Tibial artery (tissue), 4 donors: ENCODE data around the gene PCBP4.

ENCODE experiments used
- DNase-seq, 2 donors: peaks; one replicate each; pipeline ENCODE4 v3.0.0-alpha.2; 2019
- H3K27ac ChIP-seq, 2 donors: fragments of 200-600 bp; sonication (generic) in 1 of 2; 1 replicate in 1 of 2; 2 replicates in 1 of 2; pipeline ENCODE4 v1.5.1; 2018 to 2019; ENCODE audit warnings: mild to moderate bottlenecking in 1 of 2
- H3K27me3 ChIP-seq, 2 donors: fragments of 200-600 bp; sonication (generic) in 1 of 2; one replicate each; pipeline versions ENCODE4 v1.5.1 to v1.6.0; 2016 to 2019
- H3K36me3 ChIP-seq, 3 donors: fragments of 200-600 bp; sonication (generic) in 2 of 3; one replicate each; pipeline ENCODE4 v1.5.1; 2016 to 2019; ENCODE audit warnings: mild to moderate bottlenecking in 2 of 3
- H3K4me1 ChIP-seq, 4 donors: fragments of 200-600 bp; sonication (generic) in 2 of 4; 1 replicate in 3 of 4; 2 replicates in 1 of 4; pipeline ENCODE4 v1.5.1; 2016 to 2019
- H3K4me3 ChIP-seq, 2 donors: fragments of 200-600 bp; sonication (generic) in 1 of 2; 1 replicate in 1 of 2; 2 replicates in 1 of 2; pipeline ENCODE4 v1.5.1; 2018 to 2019; ENCODE audit warnings: mild to moderate bottlenecking in 2 of 2
- H3K9me3 ChIP-seq, 3 donors: fragments of 200-600 bp; sonication (generic) in 1 of 3; one replicate each; pipeline ENCODE4 v1.5.1; 2016 to 2019
- intact Hi-C: fragments of 100-400 bp; cut with DNase I; formaldehyde crosslinking; loops from one replicate; pipeline ENCODE4 v1.15.0; 2023; ENCODE audit warnings: low total_unique reads
- TF ChIP-seq, protein P1 (sequence below), 2 experiments: fragments of 200-600 bp in 1 of 2; fragments of 450-650 bp in 1 of 2; IDR thresholded peaks; one replicate each; pipeline ENCODE4 v1.5.1; 2017 to 2019; ENCODE audit warnings: antibody characterized with exemption in 2 of 2, mild to moderate bottlenecking in 1 of 2, moderate library complexity in 1 of 2

Gene PCBP4

GRCh38 chr3:51963951-51964451, 3.3 kb downstream of the PCBP4 start:
- intact Hi-C loops = no loop called here
- no peak for DNase-seq
- TF ChIP-seq, protein P1, sequence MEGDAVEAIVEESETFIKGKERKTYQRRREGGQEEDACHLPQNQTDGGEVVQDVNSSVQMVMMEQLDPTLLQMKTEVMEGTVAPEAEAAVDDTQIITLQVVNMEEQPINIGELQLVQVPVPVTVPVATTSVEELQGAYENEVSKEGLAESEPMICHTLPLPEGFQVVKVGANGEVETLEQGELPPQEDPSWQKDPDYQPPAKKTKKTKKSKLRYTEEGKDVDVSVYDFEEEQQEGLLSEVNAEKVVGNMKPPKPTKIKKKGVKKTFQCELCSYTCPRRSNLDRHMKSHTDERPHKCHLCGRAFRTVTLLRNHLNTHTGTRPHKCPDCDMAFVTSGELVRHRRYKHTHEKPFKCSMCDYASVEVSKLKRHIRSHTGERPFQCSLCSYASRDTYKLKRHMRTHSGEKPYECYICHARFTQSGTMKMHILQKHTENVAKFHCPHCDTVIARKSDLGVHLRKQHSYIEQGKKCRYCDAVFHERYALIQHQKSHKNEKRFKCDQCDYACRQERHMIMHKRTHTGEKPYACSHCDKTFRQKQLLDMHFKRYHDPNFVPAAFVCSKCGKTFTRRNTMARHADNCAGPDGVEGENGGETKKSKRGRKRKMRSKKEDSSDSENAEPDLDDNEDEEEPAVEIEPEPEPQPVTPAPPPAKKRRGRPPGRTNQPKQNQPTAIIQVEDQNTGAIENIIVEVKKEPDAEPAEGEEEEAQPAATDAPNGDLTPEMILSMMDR (IDR thresholded peaks at IDR 0.05) = no peak
- peaks cover 0 to 25% (median 21%) of the 10 kb centered on the region in 3 donors for H3K36me3 ChIP-seq
- no peak overlapping the region for H3K4me3 ChIP-seq
- H3K27me3 ChIP-seq = no peaks in the 10 kb centered on the region
- H3K4me1 ChIP-seq = peaks cover 0 to 49% (median 32%) of the 10 kb centered on the region in 4 donors
- H3K27ac ChIP-seq = no peak overlapping the region
- H3K9me3 ChIP-seq = no peaks in the 10 kb centered on the region

DNA sequence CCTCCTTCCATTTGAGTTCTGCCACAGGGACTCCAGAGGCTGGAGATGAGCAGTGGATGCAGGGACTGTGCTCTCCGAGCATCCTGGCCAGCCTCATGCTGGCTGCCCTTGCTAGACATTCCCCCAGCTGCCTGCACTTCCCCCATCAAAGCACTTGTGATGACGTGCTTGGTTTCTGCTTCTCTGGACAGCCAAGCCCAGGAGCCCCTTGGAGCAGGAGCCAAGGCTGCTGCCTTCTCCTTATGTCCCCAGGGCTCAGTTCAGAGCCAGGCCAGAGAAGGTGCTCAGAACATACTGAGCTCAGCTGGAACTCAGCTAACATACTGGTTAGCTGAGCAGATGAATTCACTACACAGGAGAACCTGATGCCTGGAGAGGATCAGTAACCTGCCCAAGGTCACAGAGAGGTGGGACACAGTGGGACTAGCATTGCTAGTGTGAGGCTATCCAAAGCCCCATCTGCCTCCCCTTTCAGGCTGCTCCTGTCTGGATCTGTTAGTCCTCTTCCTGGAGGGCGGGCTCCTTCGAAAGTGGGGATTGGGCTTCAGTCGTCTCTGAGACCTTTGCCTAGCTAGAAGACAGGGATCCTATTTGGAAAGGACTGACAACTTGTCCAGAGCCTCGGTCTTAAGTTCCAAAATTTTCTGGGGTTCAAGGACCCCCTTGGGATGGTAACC, 4.3 kb downstream of the PCBP4 start:
- Histone ChIP-seq H3K27me3 (no peaks in the 10 kb centered on the region), H3K9me3 (no peaks in the 10 kb centered on the region), H3K4me1 (peaks cover 0 to 41% (median 27%) of the 10 kb centered on the region in 4 donors), H3K36me3 (peaks cover 0 to 35% (median 27%) of the 10 kb centered on the region in 3 donors), H3K4me3 (no peak overlapping the region), H3K27ac (no peak overlapping the region)
- TF ChIP-seq, protein P1 (IDR thresholded peaks at IDR 0.05) = no peak
- intact Hi-C loops = no loop called here
- DNase-seq = no peak

DNA sequence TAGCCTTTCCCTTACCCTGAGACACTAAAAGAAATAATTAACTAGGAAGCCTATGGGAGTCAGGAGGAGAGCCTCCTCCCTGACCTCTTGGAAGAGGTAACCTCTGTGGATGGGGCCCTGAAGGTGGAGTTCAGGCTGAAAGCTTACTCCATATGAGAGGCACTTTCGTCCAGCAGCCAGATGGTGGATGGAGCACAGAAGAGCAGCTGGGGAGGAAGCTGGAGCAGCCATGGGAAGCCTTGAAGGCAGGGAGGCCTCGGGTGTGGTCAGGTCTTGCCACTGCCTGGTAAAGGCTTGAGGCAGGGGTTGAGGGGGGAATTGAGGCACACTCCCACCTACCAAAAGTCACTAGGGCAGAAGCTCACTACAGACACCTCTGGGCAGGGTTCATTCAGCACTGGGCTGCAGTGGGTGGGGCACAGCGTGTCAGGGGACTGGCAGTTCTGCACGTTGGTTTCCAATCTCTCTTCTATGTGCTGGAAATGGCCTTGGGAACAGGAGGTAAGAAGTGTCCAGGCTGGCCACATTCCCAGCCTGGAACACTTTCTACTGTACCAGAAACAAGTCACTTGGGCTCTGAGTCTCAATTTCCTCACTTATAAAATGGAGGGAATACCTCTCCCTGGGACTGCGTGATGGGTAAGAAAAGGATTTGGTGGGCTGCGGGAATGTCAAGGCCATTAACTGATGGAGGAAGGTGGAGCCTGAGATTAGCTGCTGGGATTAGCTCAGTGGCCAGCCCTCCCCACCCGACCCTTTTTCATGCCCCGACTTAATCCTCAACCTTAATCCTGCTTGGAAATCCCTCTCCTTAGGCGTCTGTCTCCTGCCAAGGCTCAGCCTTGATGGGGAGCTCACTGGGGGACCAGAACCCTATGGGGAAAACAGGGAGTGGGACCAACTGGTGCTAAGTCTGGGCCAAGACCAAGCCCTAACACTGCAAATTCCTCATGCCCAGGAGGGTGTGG, 5.4 kb downstream of the PCBP4 start:
- TF ChIP-seq, protein P1 (IDR thresholded peaks at IDR 0.05) = no peak
- Histone ChIP-seq H3K4me1 (peaks cover 0 to 36% (median 24%) of the 10 kb centered on the region in 4 donors), H3K4me3 (no peak overlapping the region), H3K9me3 (no peaks in the 10 kb centered on the region), H3K36me3 (peaks cover 0 to 44% (median 27%) of the 10 kb centered on the region in 3 donors), H3K27ac (no peak overlapping the region), H3K27me3 (no peaks in the 10 kb centered on the region)
- no peak for DNase-seq
- intact Hi-C loops = no loop called here

DNA sequence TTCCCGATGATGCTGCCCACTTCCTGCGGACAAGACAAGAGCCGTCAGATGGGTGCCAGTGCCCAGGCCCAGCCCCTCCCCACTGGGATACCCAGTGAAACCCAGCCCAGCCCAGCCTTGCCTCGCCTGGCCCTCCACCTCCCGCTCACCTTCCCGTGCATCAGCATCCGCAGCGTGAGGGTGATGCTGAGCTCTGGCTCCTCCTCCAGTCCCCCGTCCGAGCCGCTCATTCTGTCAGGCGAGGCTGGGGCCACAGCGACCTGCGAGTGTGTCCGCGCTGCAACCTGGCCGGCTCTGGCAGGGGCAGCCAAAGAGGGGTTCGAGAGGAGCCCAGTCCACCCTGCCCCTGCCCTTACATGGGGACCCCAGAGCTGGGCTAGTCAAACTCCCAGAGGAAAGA, 6.2 kb downstream of the PCBP4 start:
- peaks cover 0 to 34% (median 23%) of the 10 kb centered on the region in 4 donors for H3K4me1 ChIP-seq
- intact Hi-C loops = no loop called here

GRCh38 chr3:51960386-51960785, 6.9 kb downstream of the PCBP4 start:
- TF ChIP-seq, protein P1 (IDR thresholded peaks at IDR 0.05) = no peak
- no peaks in the 10 kb centered on the region for H3K9me3 ChIP-seq
- intact Hi-C loops = no loop called here
- peaks cover 0 to 34% (median 22%) of the 10 kb centered on the region in 4 donors for H3K4me1 ChIP-seq
- H3K4me3 ChIP-seq = no peak overlapping the region
- H3K36me3 ChIP-seq = peaks cover 0 to 44% (median 27%) of the 10 kb centered on the region in 3 donors
- no peak overlapping the region for H3K27ac ChIP-seq
- DNase-seq = no peak
- no peaks in the 10 kb centered on the region for H3K27me3 ChIP-seq

More for the DNA sequence above, 6.2 kb downstream of the PCBP4 start:
- TF ChIP-seq, protein P1 (IDR thresholded peaks at IDR 0.05) = no peak
- Histone ChIP-seq H3K36me3 (peaks cover 0 to 44% (median 27%) of the 10 kb centered on the region in 3 donors), H3K9me3 (no peaks in the 10 kb centered on the region), H3K27ac (no peak overlapping the region), H3K4me3 (no peak overlapping the region), H3K27me3 (no peaks in the 10 kb centered on the region)
- DNase-seq = no peak
